ENCODE data around the gene OR2C3.

- no peak for TF ChIP-seq CTCF (conservative IDR thresholded peaks at IDR 0.05; ENCODE audit: low read length)
- no peak for TF ChIP-seq EZH2phosphoT487 (IDR thresholded peaks at IDR 0.05; ENCODE audit: borderline replicate concordance, low read depth, low read length)
Measured at GRCh38 chr1:247548769-247549182, 12.5 kb upstream of the OR2C3 start, which contains the start of gene GCSAML.

All from OCI-LY7 (cell line).